ENCODE data around the gene UCP2.

DNA sequence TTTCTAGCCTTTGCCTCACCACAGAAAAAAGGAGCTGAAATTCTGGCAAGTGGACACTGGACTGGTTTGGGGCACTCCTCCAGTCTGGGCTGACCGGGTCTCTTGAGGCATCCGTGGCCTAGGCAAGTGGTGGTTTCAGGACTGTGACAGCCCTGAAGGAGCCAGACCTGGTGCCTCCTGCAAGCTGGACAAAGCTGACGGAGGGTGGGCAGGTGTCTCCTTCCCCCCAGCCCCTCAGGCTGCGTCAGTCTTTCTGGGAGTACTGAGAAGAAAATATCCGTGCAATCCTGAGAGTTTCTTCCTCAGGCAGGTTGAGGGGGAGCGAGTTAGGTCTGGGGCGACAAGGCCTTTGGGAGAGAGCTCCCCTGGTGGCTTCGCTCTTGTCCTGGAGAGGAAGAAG is 30.5 kb upstream of the UCP2 start:
- TF ChIP-seq CTCF (IDR thresholded peaks at IDR 0.05) (no peak), EZH2 (IDR thresholded peaks at IDR 0.05) (no peak), EZH2phosphoT487 (IDR thresholded peaks at IDR 0.05) (no peak)

All from neural progenitor cell (in vitro differentiated cells).